H9 (cell line): Measurements from ENCODE around the gene FNDC1. TPM values are rescaled to one million over a fixed set of nuclear protein-coding genes. Genes with fewer than 3 reads are reported as not detected.

ENCODE experiments used
- DNase-seq: peaks from one replicate; pipeline ENCODE4 v3.0.0-alpha.2; 2017
- H2AFZ ChIP-seq: one replicate; pipeline ENCODE4 v1.6.1; 2013; ENCODE audit warnings: mild to moderate bottlenecking, low read length, control low read depth, moderate library complexity
- H2AK5ac ChIP-seq: 2 replicates; pipeline ENCODE4 v1.6.1; 2013; ENCODE audit warnings: low read length, control low read depth, mixed read lengths; ENCODE audit not compliant: insufficient read length
- H2BK120ac ChIP-seq: one replicate; pipeline ENCODE4 v1.6.1; 2013; ENCODE audit warnings: low read depth, mild to moderate bottlenecking, low read length, control low read depth, inconsistent platforms; ENCODE audit not compliant: poor library complexity, severe bottlenecking
- H2BK12ac ChIP-seq: 2 replicates; pipeline ENCODE4 v1.6.1; 2013; ENCODE audit warnings: low read length, control low read depth, mixed read lengths, low read depth; ENCODE audit not compliant: insufficient read length
- H2BK15ac ChIP-seq: 2 replicates; pipeline ENCODE4 v1.6.1; 2013; ENCODE audit warnings: low read depth, low read length, control low read depth
- H2BK20ac ChIP-seq: one replicate; pipeline ENCODE4 v1.6.1; 2013; ENCODE audit warnings: low read depth, mild to moderate bottlenecking, low read length, control low read depth, inconsistent platforms; ENCODE audit not compliant: poor library complexity, severe bottlenecking
- H2BK5ac ChIP-seq: 2 replicates; pipeline ENCODE4 v1.6.1; 2013; ENCODE audit warnings: low read length, control low read depth, mixed read lengths; ENCODE audit not compliant: insufficient read length
- H3K14ac ChIP-seq: 2 replicates; pipeline ENCODE4 v1.6.1; 2013; ENCODE audit warnings: low read length, control low read depth; ENCODE audit not compliant: insufficient read depth
- H3K18ac ChIP-seq: 2 replicates; pipeline ENCODE4 v1.6.1; 2013; ENCODE audit warnings: low read depth, mild to moderate bottlenecking, mixed read lengths, low read length, control low read depth; ENCODE audit not compliant: insufficient read length
- H3K23ac ChIP-seq: 2 replicates; pipeline ENCODE4 v1.6.1; 2013; ENCODE audit warnings: low read length, control low read depth, mixed read lengths, low read depth; ENCODE audit not compliant: insufficient read length
- H3K23me2 ChIP-seq: 2 replicates; pipeline ENCODE4 v1.6.1; 2013; ENCODE audit warnings: low read depth, mild to moderate bottlenecking, mixed read lengths, low read length, control low read depth; ENCODE audit not compliant: insufficient read length, poor library complexity, severe bottlenecking
- H3K27ac ChIP-seq: 2 replicates; pipeline ENCODE4 v1.5.1; 2013; ENCODE audit warnings: low read length, control low read depth, mixed read lengths, low read depth; ENCODE audit not compliant: insufficient read length
- H3K27me3 ChIP-seq: 2 replicates; pipeline ENCODE4 v1.6.1; 2013; ENCODE audit warnings: low read length, control low read depth, inconsistent platforms; ENCODE audit not compliant: insufficient read depth
- H3K4ac ChIP-seq: 2 replicates; pipeline ENCODE4 v1.6.1; 2013; ENCODE audit warnings: low read depth, mild to moderate bottlenecking, control low read depth, inconsistent platforms, low read length, moderate library complexity
- H3K4me1 ChIP-seq: 2 replicates; pipeline ENCODE4 v1.6.1; 2013; ENCODE audit warnings: low read length, control low read depth, inconsistent platforms; ENCODE audit not compliant: insufficient read depth
- H3K4me2 ChIP-seq: 2 replicates; pipeline ENCODE4 v1.6.1; 2013; ENCODE audit warnings: low read length, control low read depth, mixed read lengths; ENCODE audit not compliant: insufficient read length, insufficient read depth
- H3K56ac ChIP-seq: 2 replicates; pipeline ENCODE4 v1.6.1; 2013; ENCODE audit warnings: low read depth, mild to moderate bottlenecking, mixed read lengths, low read length, control low read depth; ENCODE audit not compliant: insufficient read length
- H3K79me1 ChIP-seq: 2 replicates; pipeline ENCODE4 v1.6.1; 2013; ENCODE audit warnings: low read depth, mild to moderate bottlenecking, moderate library complexity, low read length, control low read depth, inconsistent platforms; ENCODE audit not compliant: insufficient read depth, poor library complexity, severe bottlenecking
- H3K79me2 ChIP-seq: 2 replicates; pipeline ENCODE4 v1.6.1; 2013; ENCODE audit warnings: low read length, control low read depth, inconsistent platforms; ENCODE audit not compliant: insufficient read depth
- H3K9ac ChIP-seq: 2 replicates; pipeline ENCODE4 v1.6.1; 2013; ENCODE audit warnings: low read length, control low read depth, mixed read lengths; ENCODE audit not compliant: insufficient read length; ENCODE audit errors: extremely low read depth
- H3K9me3 ChIP-seq: one replicate; pipeline ENCODE4 v1.6.1; 2013; ENCODE audit warnings: low read depth, low read length, inconsistent platforms; ENCODE audit not compliant: control insufficient read depth
- H3T11ph ChIP-seq: one replicate; pipeline ENCODE4 v1.6.1; 2013; ENCODE audit warnings: mild to moderate bottlenecking, low read length, control low read depth, inconsistent platforms
- H4K20me1 ChIP-seq: one replicate; pipeline ENCODE4 v1.6.1; 2013; ENCODE audit not compliant: control insufficient read depth, insufficient read length, insufficient read depth
- H4K5ac ChIP-seq: 2 replicates; pipeline ENCODE4 v1.6.1; 2013; ENCODE audit warnings: low read depth, mild to moderate bottlenecking, mixed read lengths, low read length, control low read depth; ENCODE audit not compliant: insufficient read length
- H4K8ac ChIP-seq: replicated peaks from 2 replicates; pipeline ENCODE4 v1.6.1; 2013; ENCODE audit warnings: low read length, control low read depth, mixed read lengths, low read depth; ENCODE audit not compliant: insufficient read length
- H4K91ac ChIP-seq: 2 replicates; pipeline ENCODE4 v1.6.1; 2013; ENCODE audit warnings: low read depth, mild to moderate bottlenecking, moderate library complexity, mixed read lengths, low read length, control low read depth; ENCODE audit not compliant: insufficient read length
- H3K27ac Mint-ChIP-seq, 3 experiments: 2 replicates in 2 of 3; 3 replicates in 1 of 3; pipeline ENCODE4 v1.8.0; 2020 to 2021; ENCODE audit warnings: mixed read lengths in 3 of 3, mild to moderate bottlenecking in 1 of 3, moderate library complexity in 1 of 3
- H3K27me3 Mint-ChIP-seq: 2 replicates; pipeline ENCODE4 v1.8.0; 2021; ENCODE audit warnings: low read depth, mild to moderate bottlenecking, moderate library complexity, mixed read lengths
- H3K36me3 Mint-ChIP-seq, 3 experiments: 2 replicates in 2 of 3; 3 replicates in 1 of 3; pipeline ENCODE4 v1.8.0; 2020 to 2021; ENCODE audit warnings: low read depth in 3 of 3, mixed read lengths in 3 of 3; ENCODE audit not compliant: insufficient read depth in 1 of 3
- H3K4me1 Mint-ChIP-seq, 2 experiments: 2 replicates each; pipeline ENCODE4 v1.8.0; 2020; ENCODE audit warnings: mixed read lengths in 2 of 2
- H3K4me3 Mint-ChIP-seq, 2 experiments: 2 replicates in 1 of 2; 3 replicates in 1 of 2; pipeline ENCODE4 v1.8.0; 2020 to 2021; ENCODE audit warnings: mild to moderate bottlenecking in 2 of 2, mixed read lengths in 2 of 2, moderate library complexity in 1 of 2
- H3K9me3 Mint-ChIP-seq, 2 experiments: 2 replicates in 1 of 2; 3 replicates in 1 of 2; pipeline ENCODE4 v1.8.0; 2020; ENCODE audit warnings: mild to moderate bottlenecking in 2 of 2, mixed read lengths in 2 of 2, moderate library complexity in 1 of 2
- whole genome bisulfite sequencing: extraction: QIAGEN DNeasy Blood & Tissue Kit; methylation state at CpG from one replicate; pipeline ENCODE4 v1.1.7; 2013; ENCODE audit warnings: missing lambda C conversion rate, low lambda C conversion rate, mixed read lengths; ENCODE audit not compliant: insufficient read length; ENCODE audit errors: extremely low coverage; 5-methylcytosine and 5-hydroxymethylcytosine counted together
- total RNA-seq: library from RNA; stranded (reverse); gene quantifications from 2 replicates; pipeline ENCODE4 v1.2.1, GENCODE V29; 2021
- TF ChIP-seq, protein P1 (sequence below): fragments of 200-600 bp; sonication (generic); conservative IDR thresholded peaks from 3 replicates; pipeline ENCODE4 v1.8.0; 2021; ENCODE audit warnings: antibody characterized with exemption, mild to moderate bottlenecking

Gene FNDC1
- total RNA-seq, 1 experiment from 2014 or later, result 0.24 TPM

DNA sequence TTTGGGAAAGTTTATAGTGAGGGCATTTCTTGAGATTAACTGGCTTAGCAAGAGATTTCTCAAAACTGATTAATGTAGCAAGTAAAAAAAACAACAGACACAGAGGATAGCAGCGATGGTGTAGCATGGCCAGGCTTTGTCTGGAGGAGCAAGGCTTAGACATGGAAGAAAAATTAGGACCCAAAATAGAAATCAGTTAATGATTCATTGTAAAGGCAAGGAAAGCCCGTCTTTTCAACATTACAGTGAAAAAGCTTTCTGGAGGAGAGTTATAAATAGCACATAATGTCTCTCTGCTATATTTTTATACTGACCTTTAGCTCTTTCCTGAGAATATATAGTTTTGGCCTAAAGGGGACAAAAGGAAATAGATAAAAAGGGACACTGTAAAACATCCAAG, 45.1 kb downstream of the FNDC1 start:
- no peak overlapping the region for H3K27ac Mint-ChIP-seq
- no peak for DNase-seq
- H3K27me3 Mint-ChIP-seq, result peaks cover 15% of the 10 kb centered on the region
- no peak overlapping the region for H3K4me2 ChIP-seq
- H3K4ac ChIP-seq, result no peak overlapping the region
- WGBS, result no CpG with 5 or more reads among the region's 2 CpGs
- H2AFZ ChIP-seq, result no peak overlapping the region
- H4K91ac ChIP-seq, result no peak overlapping the region
- H3K14ac ChIP-seq, result no peak overlapping the region
- H2BK20ac ChIP-seq, result no peak overlapping the region
- H3K79me2 ChIP-seq, result no peaks in the 10 kb centered on the region
- H3K23ac ChIP-seq, result no peak overlapping the region
- H4K8ac ChIP-seq, result no peak overlapping the region
- H3K9me3 Mint-ChIP-seq, result no peaks in the 10 kb centered on the region; a peak in 2 of 5 replicates
- no peak overlapping the region for H3K4me3 Mint-ChIP-seq
- H3K18ac ChIP-seq, result no peak overlapping the region
- H4K20me1 ChIP-seq, result no peaks in the 10 kb centered on the region
- H2BK120ac ChIP-seq, result no peak overlapping the region
- no peak overlapping the region for H2AK5ac ChIP-seq
- TF ChIP-seq, protein P1, sequence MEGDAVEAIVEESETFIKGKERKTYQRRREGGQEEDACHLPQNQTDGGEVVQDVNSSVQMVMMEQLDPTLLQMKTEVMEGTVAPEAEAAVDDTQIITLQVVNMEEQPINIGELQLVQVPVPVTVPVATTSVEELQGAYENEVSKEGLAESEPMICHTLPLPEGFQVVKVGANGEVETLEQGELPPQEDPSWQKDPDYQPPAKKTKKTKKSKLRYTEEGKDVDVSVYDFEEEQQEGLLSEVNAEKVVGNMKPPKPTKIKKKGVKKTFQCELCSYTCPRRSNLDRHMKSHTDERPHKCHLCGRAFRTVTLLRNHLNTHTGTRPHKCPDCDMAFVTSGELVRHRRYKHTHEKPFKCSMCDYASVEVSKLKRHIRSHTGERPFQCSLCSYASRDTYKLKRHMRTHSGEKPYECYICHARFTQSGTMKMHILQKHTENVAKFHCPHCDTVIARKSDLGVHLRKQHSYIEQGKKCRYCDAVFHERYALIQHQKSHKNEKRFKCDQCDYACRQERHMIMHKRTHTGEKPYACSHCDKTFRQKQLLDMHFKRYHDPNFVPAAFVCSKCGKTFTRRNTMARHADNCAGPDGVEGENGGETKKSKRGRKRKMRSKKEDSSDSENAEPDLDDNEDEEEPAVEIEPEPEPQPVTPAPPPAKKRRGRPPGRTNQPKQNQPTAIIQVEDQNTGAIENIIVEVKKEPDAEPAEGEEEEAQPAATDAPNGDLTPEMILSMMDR, result no peak
- no peak overlapping the region for H2BK5ac ChIP-seq
- no peaks in the 10 kb centered on the region for H3K36me3 Mint-ChIP-seq
- H3K56ac ChIP-seq, result no peak overlapping the region
- no peak overlapping the region for H3T11ph ChIP-seq
- H3K4me1 Mint-ChIP-seq, result peaks cover 6 to 14% of the 10 kb centered on the region in 2 experiments
- H3K23me2 ChIP-seq, result no peaks in the 10 kb centered on the region
- H2BK15ac ChIP-seq, result no peak overlapping the region
- H3K4me1 ChIP-seq, result no peaks in the 10 kb centered on the region
- no peak overlapping the region for H2BK12ac ChIP-seq
- H3K9me3 ChIP-seq, result no peaks in the 10 kb centered on the region
- H4K5ac ChIP-seq, result no peak overlapping the region
- no peaks in the 10 kb centered on the region for H3K79me1 ChIP-seq
- H3K27ac ChIP-seq, result no peak overlapping the region
- H3K9ac ChIP-seq, result no peak overlapping the region
- H3K27me3 ChIP-seq, result no peaks in the 10 kb centered on the region
